OCI-LY1 (cell line): ENCODE measurements around the gene NKX2-3.

ENCODE experiments used
- H2AFZ ChIP-seq: fragments of 200-600 bp; sonication (generic), shearing (Covaris generic); 2 replicates; pipeline ENCODE4 v1.6.0; 2014; ENCODE audit warnings: antibody characterized with exemption, mild to moderate bottlenecking, low read length
- H3F3A ChIP-seq: fragments of 200-600 bp; sonication (generic), shearing (Covaris generic); 2 replicates; pipeline ENCODE4 v1.6.0; 2014; ENCODE audit warnings: mild to moderate bottlenecking, antibody characterized with exemption, low read length, moderate library complexity; ENCODE audit not compliant: insufficient read depth
- H3K27ac ChIP-seq: fragments of 200-600 bp; sonication (generic); 2 replicates; pipeline ENCODE4 v1.5.1; 2014; ENCODE audit warnings: low read length, mixed run types, mild to moderate bottlenecking, low read depth; ENCODE audit not compliant: poor library complexity, severe bottlenecking
- H3K27me3 ChIP-seq: fragments of 200-600 bp; sonication (generic); 2 replicates; pipeline ENCODE4 v1.6.0; 2014; ENCODE audit warnings: antibody characterized with exemption, mild to moderate bottlenecking, low read length, moderate library complexity; ENCODE audit not compliant: insufficient read depth
- H3K36me3 ChIP-seq: fragments of 200-600 bp; sonication (generic); 2 replicates; pipeline ENCODE4 v1.6.1; 2014; ENCODE audit warnings: mild to moderate bottlenecking, antibody characterized with exemption, low read length, moderate library complexity, mixed read lengths; ENCODE audit not compliant: insufficient read depth
- H3K4me1 ChIP-seq: fragments of 200-600 bp; sonication (generic); 2 replicates; pipeline ENCODE4 v1.5.1; 2014; ENCODE audit warnings: mild to moderate bottlenecking, low read length, moderate library complexity; ENCODE audit not compliant: insufficient read depth, severe bottlenecking
- H3K4me2 ChIP-seq: fragments of 200-600 bp; sonication (generic), shearing (Covaris generic); 2 replicates; pipeline ENCODE4 v1.6.1; 2014; ENCODE audit warnings: low read length
- H3K4me3 ChIP-seq: fragments of 200-600 bp; sonication (generic); 2 replicates; pipeline ENCODE4 v1.5.1; 2014; ENCODE audit warnings: low read length, low read depth, mild to moderate bottlenecking, mixed read lengths; ENCODE audit not compliant: poor library complexity, severe bottlenecking
- H3K79me2 ChIP-seq: fragments of 200-600 bp; shearing (Covaris generic); 2 replicates; pipeline ENCODE4 v1.6.1; 2016; ENCODE audit warnings: mixed run types, low read length, mixed read lengths; ENCODE audit not compliant: insufficient read depth
- H3K9ac ChIP-seq: fragments of 200-600 bp; sonication (generic), shearing (Covaris generic); 2 replicates; pipeline ENCODE4 v1.6.1; 2014; ENCODE audit warnings: mild to moderate bottlenecking, low read length, mixed read lengths
- H3K9me2 ChIP-seq: fragments of 200-600 bp; sonication (generic), shearing (Covaris generic); 2 replicates; pipeline ENCODE4 v1.6.1; 2014; ENCODE audit warnings: low read depth, mild to moderate bottlenecking, low read length, mixed read lengths
- H3K9me3 ChIP-seq: fragments of 200-600 bp; shearing (Covaris generic); 2 replicates; pipeline ENCODE4 v1.6.1; 2014; ENCODE audit warnings: low read length, mixed read lengths
- H4K20me1 ChIP-seq: fragments of 200-600 bp; sonication (generic), shearing (Covaris generic); 2 replicates; pipeline ENCODE4 v1.6.0; 2016; ENCODE audit warnings: mild to moderate bottlenecking, low read length; ENCODE audit not compliant: insufficient read depth
- CTCF ChIP-seq: fragments of 200-600 bp; sonication (generic), shearing (Covaris generic); IDR thresholded peaks from 2 replicates; pipeline ENCODE4 v1.5.1; 2017; ENCODE audit warnings: mild to moderate bottlenecking, antibody characterized with exemption, low read length, moderate library complexity, mixed read lengths
- EZH2 ChIP-seq: fragments of 200-600 bp; sonication (generic), shearing (Covaris generic); IDR thresholded peaks from 2 replicates; pipeline ENCODE4 v1.8.0; 2017; ENCODE audit warnings: borderline replicate concordance, mixed run types, mild to moderate bottlenecking, antibody characterized with exemption, low read length, moderate library complexity, mixed read lengths

The NKX2-3 gene

GRCh38 chr10:99527526-99528493, 4.9 kb upstream of the NKX2-3 start:
- no peak overlapping the region for H2AFZ ChIP-seq
- TF ChIP-seq CTCF (no peak), EZH2 (no peak)
- H3K79me2 ChIP-seq: no peaks in the 10 kb centered on the region
- no peak overlapping the region for H3K4me2 ChIP-seq
- no peaks in the 10 kb centered on the region for H3K36me3 ChIP-seq
- no peak overlapping the region for H3K9ac ChIP-seq
- H3K9me3 ChIP-seq: no peaks in the 10 kb centered on the region
- H3K4me3 ChIP-seq: no peak overlapping the region
- no peaks in the 10 kb centered on the region for H4K20me1 ChIP-seq
- no peaks in the 10 kb centered on the region for H3K4me1 ChIP-seq
- H3K9me2 ChIP-seq: no peaks in the 10 kb centered on the region
- no peaks in the 10 kb centered on the region for H3K27me3 ChIP-seq
- H3F3A ChIP-seq: no peaks in the 10 kb centered on the region
- no peak overlapping the region for H3K27ac ChIP-seq

- no peak overlapping the region for H2AFZ ChIP-seq
- TF ChIP-seq EZH2 (no peak), CTCF (no peak)
- no peaks in the 10 kb centered on the region for H3K79me2 ChIP-seq
- H3K9ac ChIP-seq: no peak overlapping the region
- no peak overlapping the region for H3K4me2 ChIP-seq
- no peaks in the 10 kb centered on the region for H3K9me2 ChIP-seq
- H3F3A ChIP-seq: no peaks in the 10 kb centered on the region
- no peaks in the 10 kb centered on the region for H4K20me1 ChIP-seq
- no peak overlapping the region for H3K4me3 ChIP-seq
- no peaks in the 10 kb centered on the region for H3K4me1 ChIP-seq
- no peaks in the 10 kb centered on the region for H3K9me3 ChIP-seq
- H3K27ac ChIP-seq: no peak overlapping the region
- no peaks in the 10 kb centered on the region for H3K27me3 ChIP-seq
- H3K36me3 ChIP-seq: no peaks in the 10 kb centered on the region
Observed at GRCh38 chr10:99528494-99529441, 4.0 kb upstream of the NKX2-3 start.

- Histone ChIP-seq H3K27ac (no peak overlapping the region), H3K4me1 (no peaks in the 10 kb centered on the region), H3K4me2 (no peak overlapping the region), H2AFZ (no peak overlapping the region), H3F3A (no peaks in the 10 kb centered on the region), H3K36me3 (no peaks in the 10 kb centered on the region), H3K9me3 (no peaks in the 10 kb centered on the region), H3K9ac (no peak overlapping the region), H3K27me3 (no peaks in the 10 kb centered on the region), H4K20me1 (no peaks in the 10 kb centered on the region), H3K79me2 (no peaks in the 10 kb centered on the region), H3K9me2 (no peaks in the 10 kb centered on the region), H3K4me3 (no peak overlapping the region)
- no peak for TF ChIP-seq EZH2
- TF ChIP-seq CTCF: no peak
Observed at GRCh38 chr10:99529591-99530107, 3.1 kb upstream of the NKX2-3 start.
